HUES64 (cell line): ENCODE data around the gene EPS8L2.

Source experiments
- H3K27ac ChIP-seq: 2 replicates; pipeline ENCODE4 v1.7.0; 2013; ENCODE audit warnings: low read depth, low read length, inconsistent platforms
- H3K27me3 ChIP-seq: 2 replicates; pipeline ENCODE4 v1.6.1; 2013; ENCODE audit warnings: mild to moderate bottlenecking, low read length; ENCODE audit not compliant: insufficient read depth
- H3K36me3 ChIP-seq: 2 replicates; pipeline ENCODE4 v1.6.1; 2013; ENCODE audit warnings: mild to moderate bottlenecking, low read length; ENCODE audit not compliant: insufficient read depth
- H3K4me1 ChIP-seq: 2 replicates; pipeline ENCODE4 v1.6.1; 2013; ENCODE audit warnings: mild to moderate bottlenecking, low read length, moderate library complexity; ENCODE audit not compliant: insufficient read depth
- H3K4me3 ChIP-seq: 2 replicates; pipeline ENCODE4 v1.5.1; 2013; ENCODE audit warnings: mild to moderate bottlenecking, low read length, moderate library complexity
- H3K9ac ChIP-seq: 2 replicates; pipeline ENCODE4 v1.6.1; 2013; ENCODE audit warnings: mild to moderate bottlenecking, low read depth, low read length
- H3K9me3 ChIP-seq: 2 replicates; pipeline ENCODE4 v1.6.1; 2013; ENCODE audit warnings: low read depth, low read length; ENCODE audit not compliant: insufficient read depth
- WGBS: fragments of 150-250, 120-280 bp; methylation state at CpG from one replicate; pipeline ENCODE4 v1.1.7; 2013; ENCODE audit warnings: missing lambda C conversion rate; 5-methylcytosine and 5-hydroxymethylcytosine counted together

Gene EPS8L2

DNA sequence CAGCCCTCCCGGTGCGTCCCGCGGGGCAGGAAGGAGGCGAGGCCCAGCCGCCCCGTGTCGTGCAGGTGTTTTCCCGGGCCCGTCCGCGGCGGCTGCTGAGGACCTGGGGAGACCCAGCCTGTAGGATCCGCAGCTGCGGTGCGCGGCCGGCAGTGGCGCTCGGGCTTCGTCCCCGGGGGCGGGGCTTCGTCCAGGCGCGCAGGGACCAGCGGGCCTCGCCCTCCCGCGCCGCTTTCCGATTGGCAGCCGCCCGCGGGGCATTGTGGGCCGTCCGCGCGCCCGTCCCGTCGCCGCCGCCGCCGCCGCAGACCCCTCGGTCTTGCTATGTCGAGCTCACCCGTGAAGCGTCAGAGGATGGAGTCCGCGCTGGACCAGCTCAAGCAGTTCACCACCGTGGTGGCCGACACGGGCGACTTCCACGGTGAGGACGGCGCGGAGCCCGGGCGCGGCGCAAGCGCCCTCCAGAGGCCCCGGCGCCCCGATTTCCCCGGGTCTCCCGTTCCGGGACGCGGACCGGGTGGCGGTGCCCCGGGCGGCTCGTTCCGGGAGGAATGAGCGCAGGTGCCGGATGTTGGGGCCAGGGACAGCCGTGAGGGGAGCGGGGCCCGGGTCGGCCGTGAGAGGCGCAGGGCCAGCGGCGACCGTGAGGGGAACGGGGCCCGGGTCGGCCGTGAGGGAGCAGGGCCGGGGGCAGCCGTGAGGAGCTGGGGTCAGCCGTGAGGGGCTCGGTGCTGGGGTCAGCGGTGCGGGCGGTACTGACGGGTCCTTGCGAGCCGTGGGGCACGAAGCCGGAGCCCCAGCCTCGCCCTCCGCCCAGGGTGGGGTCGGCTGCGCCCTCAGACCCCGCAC, 41.4 kb downstream of the EPS8L2 start, which contains the start of gene TALDO1:
Gene TALDO1 (plus strand): TSS at position 307 of the 849 bp plus-strand sequence. CDS start 18 bp downstream, at position 325.
- H3K9me3 ChIP-seq: no peaks in the 10 kb centered on the region
- WGBS: under 1% methylated on average over 112 of the region's 112 CpGs
- no peaks in the 10 kb centered on the region for H3K27me3 ChIP-seq
- H3K9ac ChIP-seq: peak within 1 kb of the TSS; percentile 80
- peaks cover 17% of the 10 kb centered on the region; the same call in 1 of the 2 replicates for H3K4me1 ChIP-seq
- peak within 1 kb of the TSS; percentile 80 for H3K4me3 ChIP-seq
- H3K27ac ChIP-seq: peak within 1 kb of the TSS; percentile 93
- H3K36me3 ChIP-seq: peaks cover 2% of the 10 kb centered on the region; the same call in 1 of the 2 replicates

DNA sequence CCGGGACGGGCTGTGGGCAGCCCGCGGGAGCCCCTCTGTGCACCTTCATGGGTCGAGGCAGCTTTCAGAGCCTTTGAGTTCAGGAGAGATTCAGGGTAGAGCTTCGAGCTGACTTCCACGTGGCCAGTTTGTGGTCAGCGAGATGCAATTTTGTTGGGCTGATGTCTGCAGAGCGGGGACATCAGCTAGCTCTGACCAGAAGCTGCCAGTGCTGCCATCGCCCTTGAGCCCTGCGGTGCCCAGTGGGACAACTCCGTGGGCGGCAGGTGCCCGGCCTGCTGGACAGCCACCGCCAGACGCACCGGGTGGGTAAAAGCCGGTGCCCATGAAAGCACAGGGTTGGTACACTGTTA, 42.0 kb downstream of the EPS8L2 start:
- peaks cover 17% of the 10 kb centered on the region; the same call in 1 of the 2 replicates for H3K4me1 ChIP-seq
- 10% methylated on average over 18 of the region's 18 CpGs for WGBS

GRCh38 chr11:749731-750130, 43.7 kb downstream of the EPS8L2 start:
- Histone ChIP-seq H3K4me1 (peaks cover 17% of the 10 kb centered on the region; the same call in 1 of the 2 replicates), H3K27ac (no peak overlapping the region), H3K9ac (no peak overlapping the region), H3K9me3 (no peaks in the 10 kb centered on the region), H3K27me3 (no peaks in the 10 kb centered on the region), H3K4me3 (no peak overlapping the region), H3K36me3 (peaks cover 6% of the 10 kb centered on the region; the same call in 1 of the 2 replicates)
- 90% methylated on average over 2 of the region's 2 CpGs for WGBS

More for the DNA sequence above, 42.0 kb downstream of the EPS8L2 start:
- H3K27ac ChIP-seq: peak overlapping the region; percentile 73
- H3K36me3 ChIP-seq: peaks cover 6% of the 10 kb centered on the region; the same call in 1 of the 2 replicates
- no peaks in the 10 kb centered on the region for H3K9me3 ChIP-seq
- peak overlapping the region; percentile 80 for H3K4me3 ChIP-seq
- H3K9ac ChIP-seq: peak overlapping the region; percentile 80
- no peaks in the 10 kb centered on the region for H3K27me3 ChIP-seq

GRCh38 chr11:760236-760635, 54.2 kb downstream of the EPS8L2 start:
- no peaks in the 10 kb centered on the region for H3K27me3 ChIP-seq
- no peaks in the 10 kb centered on the region for H3K9me3 ChIP-seq
- H3K9ac ChIP-seq: no peak overlapping the region
- no peak overlapping the region for H3K4me3 ChIP-seq
- H3K27ac ChIP-seq: no peak overlapping the region
- peaks cover 91% of the 10 kb centered on the region for H3K36me3 ChIP-seq
- peaks cover 7% of the 10 kb centered on the region; the same call in 1 of the 2 replicates for H3K4me1 ChIP-seq

DNA sequence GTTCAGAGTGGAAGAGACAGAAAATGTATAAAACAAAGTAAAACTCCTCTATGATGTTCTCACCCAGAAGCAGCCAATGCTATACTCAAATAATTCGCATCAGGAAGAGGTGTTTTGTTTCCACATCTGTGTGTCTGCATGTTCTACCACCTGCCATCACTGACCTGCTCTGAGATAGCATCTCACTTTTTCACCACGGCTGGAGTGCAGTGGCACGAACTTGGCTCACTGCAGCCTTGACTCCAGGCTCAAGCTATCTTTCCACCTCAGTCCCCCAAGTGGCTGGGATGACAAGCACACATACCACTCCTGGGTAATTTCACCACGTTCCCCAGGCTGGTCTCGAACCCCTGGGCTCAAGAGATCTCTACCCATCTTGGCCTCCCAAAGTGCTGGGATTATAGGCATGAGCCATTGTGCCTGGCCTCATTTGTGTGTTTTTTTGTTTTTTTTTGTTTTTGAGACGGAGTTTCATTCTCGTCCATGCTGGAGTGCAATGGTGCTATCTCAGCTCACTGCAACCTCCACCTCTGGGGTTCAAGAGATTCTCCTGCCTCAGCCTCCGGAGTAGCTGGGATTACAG, 55.6 kb downstream of the EPS8L2 start:
- no peak overlapping the region for H3K9ac ChIP-seq
- H3K4me1 ChIP-seq: peaks cover 7% of the 10 kb centered on the region; the same call in 1 of the 2 replicates
- H3K36me3 ChIP-seq: peaks cover 88% of the 10 kb centered on the region
- H3K4me3 ChIP-seq: no peak overlapping the region
- WGBS: 94% methylated on average over 8 of the region's 8 CpGs
- H3K27ac ChIP-seq: no peak overlapping the region
- no peaks in the 10 kb centered on the region for H3K27me3 ChIP-seq
- no peaks in the 10 kb centered on the region for H3K9me3 ChIP-seq

DNA sequence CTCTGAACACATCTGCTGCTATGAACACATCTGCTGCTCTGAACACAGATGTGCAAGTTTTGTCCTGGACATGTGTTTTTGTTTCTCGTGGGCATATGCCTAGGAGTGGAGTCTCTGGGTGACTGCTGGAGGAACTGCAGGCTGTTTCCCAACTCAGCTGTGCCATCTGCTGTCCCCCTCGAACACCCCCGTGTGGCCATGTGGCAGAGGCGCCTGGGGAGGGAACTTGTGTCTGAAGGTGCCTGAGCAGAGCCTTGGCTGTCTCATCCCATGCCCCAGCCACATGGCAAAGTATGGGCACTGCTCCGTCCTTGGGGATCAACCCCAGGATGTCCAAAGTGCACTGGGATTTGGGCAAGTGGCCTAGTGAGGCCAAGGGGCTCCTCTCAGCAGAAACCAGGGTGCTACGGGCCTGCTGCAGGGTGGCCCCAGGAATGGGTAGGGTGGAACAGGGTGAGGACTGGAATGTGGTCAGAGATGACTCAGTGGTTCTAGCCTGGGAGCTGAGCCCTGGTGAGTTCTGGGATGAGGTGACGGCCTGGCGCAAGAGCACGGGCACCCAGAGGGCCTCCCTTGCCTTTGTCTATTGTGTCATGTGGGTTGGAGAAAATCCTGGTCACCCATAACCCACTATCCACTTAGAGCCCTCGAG, 56.5 kb downstream of the EPS8L2 start:
- H3K36me3 ChIP-seq: peaks cover 88% of the 10 kb centered on the region
- H3K9ac ChIP-seq: no peak overlapping the region
- WGBS: 89% methylated on average over 9 of the region's 10 CpGs
- H3K9me3 ChIP-seq: no peaks in the 10 kb centered on the region
- peak overlapping the region; percentile 21 for H3K27ac ChIP-seq
- no peaks in the 10 kb centered on the region for H3K27me3 ChIP-seq
- no peak overlapping the region for H3K4me3 ChIP-seq
- peaks cover 7% of the 10 kb centered on the region; the same call in 1 of the 2 replicates for H3K4me1 ChIP-seq

- WGBS: 85% methylated on average over 14 of the region's 24 CpGs
- Histone ChIP-seq H3K4me3 (no peak overlapping the region), H3K27me3 (no peaks in the 10 kb centered on the region), H3K36me3 (peaks cover 85% of the 10 kb centered on the region), H3K27ac (no peak overlapping the region), H3K9me3 (no peaks in the 10 kb centered on the region), H3K9ac (no peak overlapping the region; the same call in 1 of the 2 replicates), H3K4me1 (peaks cover 7% of the 10 kb centered on the region; the same call in 1 of the 2 replicates)
Measured at GRCh38 chr11:763073-763463, 57.0 kb downstream of the EPS8L2 start.

GRCh38 chr11:763549-764321, 57.7 kb downstream of the EPS8L2 start:
- 94% methylated on average over 22 of the region's 22 CpGs for WGBS
- no peak overlapping the region for H3K27ac ChIP-seq
- no peak overlapping the region; the same call in 1 of the 2 replicates for H3K9ac ChIP-seq
- peaks cover 79% of the 10 kb centered on the region for H3K36me3 ChIP-seq
- H3K9me3 ChIP-seq: no peaks in the 10 kb centered on the region
- peaks cover 7% of the 10 kb centered on the region; the same call in 1 of the 2 replicates for H3K4me1 ChIP-seq
- H3K4me3 ChIP-seq: no peak overlapping the region
- no peaks in the 10 kb centered on the region for H3K27me3 ChIP-seq

DNA sequence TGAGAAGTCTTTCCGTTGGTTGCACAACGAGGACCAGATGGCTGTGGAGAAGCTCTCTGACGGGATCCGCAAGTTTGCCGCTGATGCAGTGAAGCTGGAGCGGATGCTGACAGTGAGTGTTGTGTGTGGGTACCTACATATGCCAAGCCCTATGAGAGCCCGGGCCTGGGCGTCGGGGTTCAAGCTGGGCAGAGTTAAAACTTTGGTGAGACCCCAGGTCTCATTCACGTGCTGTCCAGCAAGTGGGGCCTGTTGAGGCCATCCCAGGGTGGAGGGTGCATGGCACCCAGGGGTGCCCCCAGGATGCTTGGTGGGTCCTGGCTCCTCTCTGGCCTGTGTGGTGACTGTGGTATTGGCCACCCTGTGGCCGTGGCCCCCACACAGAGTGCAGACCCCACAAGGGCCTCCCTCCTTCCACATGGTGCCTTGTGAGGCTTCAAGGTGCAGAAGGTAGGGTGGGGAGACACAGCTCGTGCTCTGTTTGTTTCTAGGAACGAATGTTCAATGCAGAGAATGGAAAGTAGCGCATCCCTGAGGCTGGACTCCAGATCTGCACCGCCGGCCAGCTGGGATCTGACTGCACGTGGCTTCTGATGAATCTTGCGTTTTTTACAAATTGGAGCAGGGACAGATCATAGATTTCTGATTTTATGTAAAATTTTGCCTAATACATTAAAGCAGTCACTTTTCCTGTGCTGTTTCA, 58.4 kb downstream of the EPS8L2 start:
- no peak overlapping the region; the same call in 1 of the 2 replicates for H3K27ac ChIP-seq
- no peaks in the 10 kb centered on the region for H3K27me3 ChIP-seq
- WGBS: 95% methylated on average over 18 of the region's 18 CpGs
- no peak overlapping the region for H3K4me3 ChIP-seq
- no peaks in the 10 kb centered on the region for H3K9me3 ChIP-seq
- H3K36me3 ChIP-seq: peaks cover 77% of the 10 kb centered on the region
- H3K4me1 ChIP-seq: peaks cover 7% of the 10 kb centered on the region; the same call in 1 of the 2 replicates
- H3K9ac ChIP-seq: no peak overlapping the region
